Activated naive CD8-positive, alpha-beta T cell (primary cell): ENCODE data around the gene SLC66A2.
"Not testable (repeated sequence)": the region's sequence is repeated elsewhere in the genome, so short reads cannot be mapped to it uniquely, and the experiment has no call there.

ENCODE experiments used
- H3K27ac Mint-ChIP-seq: one replicate; pipeline ENCODE4 v1.8.0; 2021; ENCODE audit warnings: mixed read lengths
- H3K27me3 Mint-ChIP-seq: one replicate; pipeline ENCODE4 v1.8.0; 2021; ENCODE audit warnings: mixed read lengths
- H3K36me3 Mint-ChIP-seq: one replicate; pipeline ENCODE4 v1.8.0; 2021; ENCODE audit warnings: mixed read lengths
- H3K4me1 Mint-ChIP-seq: one replicate; pipeline ENCODE4 v1.8.0; 2021; ENCODE audit warnings: low read depth, mixed read lengths
- H3K4me3 Mint-ChIP-seq: one replicate; pipeline ENCODE4 v1.8.0; 2021; ENCODE audit warnings: mild to moderate bottlenecking, mixed read lengths
- H3K9me3 Mint-ChIP-seq: one replicate; pipeline ENCODE4 v1.8.0; 2021; ENCODE audit warnings: low read depth, mixed read lengths

SLC66A2 gene

DNA sequence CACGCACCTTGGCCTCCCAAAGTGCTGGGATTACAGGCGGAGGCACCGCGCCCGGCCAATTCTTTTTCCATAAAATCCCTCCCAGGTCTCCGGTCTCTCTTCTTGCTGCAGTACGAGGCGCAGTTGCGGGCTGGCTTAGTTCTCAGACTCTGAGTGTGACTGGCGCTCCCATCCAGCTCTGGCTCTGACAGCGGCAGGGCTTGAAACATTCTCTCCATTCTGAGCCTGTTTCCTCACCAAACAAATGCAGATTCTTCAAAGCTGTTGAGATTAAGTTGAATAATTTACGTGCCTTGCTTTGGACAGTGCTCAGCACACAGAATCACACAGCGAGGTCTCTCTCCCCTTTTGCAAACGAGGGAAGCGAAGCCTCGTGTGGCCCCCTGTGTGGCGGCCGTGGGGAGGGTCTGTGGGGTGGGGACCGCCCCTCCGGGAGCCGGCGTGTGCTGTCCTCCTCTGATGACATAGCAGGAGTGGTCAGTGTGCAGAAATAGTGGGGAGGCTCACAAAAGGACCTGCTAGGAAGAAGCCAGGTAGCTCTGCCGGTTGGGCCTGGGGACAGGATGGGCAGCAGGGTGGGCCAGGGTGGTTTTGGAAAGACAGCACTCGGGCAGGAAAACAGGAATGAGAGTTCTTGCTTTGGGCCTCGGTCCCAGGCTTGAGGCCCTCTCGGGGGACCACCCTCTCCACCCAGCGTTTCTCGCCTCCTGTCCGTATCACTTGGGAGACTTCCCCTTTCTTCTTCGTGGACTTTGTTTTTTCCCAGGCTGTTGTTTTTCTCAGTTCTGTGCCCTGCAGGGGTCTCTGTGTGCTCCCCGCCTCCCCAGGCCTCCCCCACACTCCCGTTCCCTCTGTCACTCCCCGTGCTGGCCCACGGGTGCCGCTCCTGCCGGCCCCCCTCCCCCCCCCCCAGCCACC is 78.7 kb downstream of the SLC66A2 start:
- no peaks in the 10 kb centered on the region for H3K4me1 Mint-ChIP-seq
- no peak overlapping the region for H3K4me3 Mint-ChIP-seq
- H3K36me3 Mint-ChIP-seq = no peaks in the 10 kb centered on the region
- H3K9me3 Mint-ChIP-seq = no peaks in the 10 kb centered on the region
- H3K27ac Mint-ChIP-seq = no peak overlapping the region
- H3K27me3 Mint-ChIP-seq = no peaks in the 10 kb centered on the region

DNA sequence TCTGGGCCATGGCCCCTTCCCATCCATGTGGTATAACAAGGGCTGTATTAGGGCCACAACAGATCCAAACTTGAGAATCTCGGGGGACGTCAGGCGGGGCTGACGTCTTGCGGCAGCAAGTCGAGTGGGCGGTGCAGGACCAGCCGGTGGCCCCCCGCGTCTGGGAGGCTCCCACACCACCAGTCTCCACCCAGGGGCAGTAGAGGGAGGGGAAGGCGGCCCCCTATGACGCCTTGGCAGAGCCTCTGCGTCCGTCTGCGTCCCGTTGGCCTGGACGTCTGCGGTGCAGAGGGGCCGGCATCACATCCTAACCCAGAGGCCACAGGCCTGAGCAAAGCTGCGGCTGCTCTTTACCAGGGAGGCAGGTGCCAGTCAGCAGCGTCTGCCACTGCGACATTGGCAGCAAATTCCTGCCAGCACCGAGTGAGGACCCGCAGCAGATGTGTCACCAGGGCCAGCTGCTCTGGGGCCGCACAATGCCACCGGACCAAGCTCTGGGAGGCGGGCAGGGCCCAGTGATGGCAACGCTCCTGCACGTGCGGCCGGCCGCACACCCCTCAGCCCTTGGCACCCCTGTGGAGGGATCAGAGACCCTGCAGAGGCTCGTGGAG is 79.9 kb downstream of the SLC66A2 start:
- Mint-ChIP-seq H3K4me1 (no peaks in the 10 kb centered on the region), H3K27me3 (no peaks in the 10 kb centered on the region), H3K9me3 (no peaks in the 10 kb centered on the region), H3K4me3 (no peak overlapping the region), H3K36me3 (no peaks in the 10 kb centered on the region), H3K27ac (no peak overlapping the region)

DNA sequence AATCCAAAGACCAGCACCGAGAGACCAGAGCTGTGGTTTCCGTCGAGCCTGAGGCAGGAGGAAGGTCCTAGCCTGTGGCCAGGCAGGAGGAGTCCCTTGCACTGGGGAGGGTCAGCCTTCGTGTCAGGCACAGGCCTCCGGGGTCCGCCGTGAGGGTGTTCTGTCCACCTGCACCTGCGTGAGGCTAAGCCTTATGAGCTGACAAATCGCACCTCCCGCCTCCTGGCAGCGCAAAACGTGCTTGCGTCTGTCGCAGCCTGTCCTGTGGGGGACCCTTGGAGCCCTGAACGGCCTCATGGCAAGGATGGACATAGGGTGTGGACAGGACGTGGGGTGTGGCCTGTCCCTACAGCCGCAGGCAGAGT is 80.4 kb downstream of the SLC66A2 start:
- Mint-ChIP-seq H3K9me3 (no peaks in the 10 kb centered on the region), H3K27ac (no peak overlapping the region), H3K4me3 (no peak overlapping the region), H3K36me3 (no peaks in the 10 kb centered on the region), H3K27me3 (no peaks in the 10 kb centered on the region), H3K4me1 (no peaks in the 10 kb centered on the region)

DNA sequence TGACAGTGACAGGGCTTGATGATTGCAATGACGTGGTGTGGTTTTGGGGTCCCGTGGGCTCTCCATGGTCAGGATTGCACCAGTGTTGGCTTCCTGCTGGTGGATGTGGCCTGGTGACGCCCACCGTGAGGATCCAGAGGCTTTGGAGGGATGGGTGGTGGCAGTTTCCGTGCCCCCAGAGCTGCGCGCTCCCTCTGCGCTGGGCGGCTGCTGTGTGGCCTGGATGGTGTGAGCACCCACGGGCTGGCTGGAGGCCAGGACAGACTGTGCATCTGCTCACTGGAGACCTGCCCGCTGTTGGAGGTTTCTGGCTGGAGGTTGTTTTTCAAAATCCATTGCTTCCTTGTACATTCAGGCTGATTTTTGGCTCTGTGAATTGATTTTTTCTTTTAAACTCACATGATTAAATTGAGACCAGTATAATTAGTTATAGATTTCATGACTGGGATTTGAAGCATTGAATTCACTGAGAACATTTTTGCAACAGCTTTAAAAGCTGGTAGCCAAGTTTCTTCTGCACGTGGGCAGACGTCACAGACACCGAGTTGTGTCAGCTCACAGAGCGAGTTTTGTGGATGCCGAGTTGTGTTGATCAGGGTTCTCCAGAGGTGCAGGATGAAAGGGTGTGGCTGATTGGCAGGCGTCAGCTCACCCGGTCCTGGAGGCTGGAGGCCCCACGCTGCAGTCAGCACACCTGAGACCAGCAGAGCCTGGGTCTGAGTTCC is 81.0 kb downstream of the SLC66A2 start:
- Mint-ChIP-seq H3K27ac (no peak overlapping the region), H3K27me3 (no peaks in the 10 kb centered on the region), H3K9me3 (no peaks in the 10 kb centered on the region), H3K4me1 (no peaks in the 10 kb centered on the region), H3K4me3 (no peak overlapping the region), H3K36me3 (no peaks in the 10 kb centered on the region)

DNA sequence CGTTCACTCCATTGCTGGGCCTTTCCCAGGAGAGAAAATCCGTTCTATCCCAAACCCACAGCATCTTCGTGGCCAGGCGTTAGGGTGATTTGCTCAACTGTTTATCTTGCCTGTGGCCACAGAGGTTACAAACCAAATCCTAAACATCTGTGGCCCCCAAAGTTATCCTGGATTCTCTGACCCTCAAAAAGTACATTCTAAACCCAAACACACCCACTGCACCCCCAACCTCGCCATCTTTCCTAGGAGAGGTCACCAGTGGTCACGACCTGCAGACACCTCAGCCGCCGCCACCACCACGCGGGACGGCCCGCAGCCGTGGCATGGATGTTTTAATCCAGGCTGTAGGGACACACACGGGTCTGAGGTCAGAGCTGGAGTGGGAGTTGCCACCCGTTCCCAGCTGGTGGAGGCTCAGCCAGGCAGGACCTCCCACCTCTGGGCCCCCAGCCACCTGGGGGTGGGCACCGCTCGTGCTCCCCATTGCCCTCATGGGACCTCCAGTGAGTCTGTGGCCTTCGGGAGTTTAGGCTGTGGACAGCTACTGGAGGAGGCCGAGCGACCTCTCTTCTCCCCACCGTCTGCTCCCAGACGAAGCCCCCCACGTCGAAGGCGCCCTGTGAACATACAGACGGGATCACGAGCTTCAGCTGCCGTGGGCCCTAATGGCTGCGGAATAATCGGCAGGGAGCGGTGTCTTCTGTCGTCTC is 81.7 kb downstream of the SLC66A2 start:
- Mint-ChIP-seq H3K27ac (no peak overlapping the region), H3K36me3 (no peaks in the 10 kb centered on the region), H3K27me3 (no peaks in the 10 kb centered on the region), H3K4me1 (no peaks in the 10 kb centered on the region), H3K4me3 (no peak overlapping the region), H3K9me3 (no peaks in the 10 kb centered on the region)

DNA sequence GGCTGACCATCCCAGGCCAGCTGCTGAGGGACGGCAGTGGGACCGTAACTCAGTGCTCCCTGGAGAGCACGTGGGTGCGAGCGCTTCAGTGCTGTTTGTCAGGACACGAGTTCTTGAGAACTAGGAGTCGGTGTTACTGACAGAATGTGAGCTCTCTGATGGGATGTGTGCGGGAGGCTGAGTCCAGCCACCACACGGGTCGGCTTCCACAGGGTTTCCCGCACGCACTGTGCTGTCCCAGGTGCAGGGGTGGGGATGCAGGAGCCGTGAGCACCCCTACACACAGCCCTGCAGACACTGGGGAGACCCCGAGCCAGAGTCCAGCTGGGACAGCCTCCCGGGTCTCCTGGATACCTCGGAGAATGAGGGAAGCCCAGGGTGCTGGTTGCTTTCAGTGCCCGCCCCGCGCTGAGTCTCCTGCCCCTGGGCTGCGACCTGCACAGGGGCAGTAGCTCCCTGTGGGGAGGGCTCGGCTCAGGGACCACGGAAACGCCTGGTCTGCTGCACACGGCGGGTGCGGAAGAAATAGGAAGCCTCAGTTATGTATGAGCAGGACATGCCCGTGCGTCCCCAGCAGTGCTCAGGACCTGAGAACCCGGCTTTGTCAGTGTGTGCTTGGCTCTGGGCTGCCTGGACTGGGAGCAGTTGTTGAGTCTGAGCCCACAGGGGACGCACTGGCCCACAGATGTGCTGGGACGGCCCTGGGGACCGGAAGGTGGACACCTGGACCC is 82.5 kb downstream of the SLC66A2 start:
- H3K27ac Mint-ChIP-seq = no peak overlapping the region

DNA sequence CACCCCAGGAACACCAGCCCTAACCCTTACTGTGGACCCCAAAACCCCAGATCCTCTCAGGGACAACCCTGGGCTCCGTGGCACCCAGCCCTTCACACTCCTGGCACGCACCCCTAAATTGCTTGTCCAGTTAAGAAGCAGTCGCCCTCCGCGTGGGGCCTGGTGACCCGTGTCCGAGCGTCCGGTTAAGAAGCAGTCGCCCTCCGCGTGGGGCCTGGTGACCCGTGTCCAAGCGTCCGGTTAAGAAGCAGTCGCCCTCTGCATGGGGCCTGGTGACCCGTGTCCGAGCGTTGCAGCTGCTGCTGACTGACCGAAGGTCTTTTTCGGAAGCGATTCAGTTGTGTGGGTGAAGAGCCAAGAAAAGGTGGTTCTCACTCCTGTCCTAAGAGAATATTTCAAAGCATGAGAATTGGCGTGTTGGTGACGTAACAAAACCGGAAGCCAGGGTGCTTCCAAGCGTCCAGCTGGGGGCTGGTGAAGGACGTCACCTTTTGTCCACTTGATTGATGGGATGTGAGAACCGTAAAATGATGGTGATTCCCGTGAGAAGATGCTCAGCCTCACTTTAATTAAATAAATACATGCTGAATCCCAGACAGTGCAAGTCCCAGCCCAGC is 83.2 kb downstream of the SLC66A2 start:
- H3K4me1 Mint-ChIP-seq = no peaks in the 10 kb centered on the region

More for the DNA sequence above, 82.5 kb downstream of the SLC66A2 start:
- no peaks in the 10 kb centered on the region for H3K36me3 Mint-ChIP-seq
- no peaks in the 10 kb centered on the region for H3K27me3 Mint-ChIP-seq
- no peaks in the 10 kb centered on the region for H3K9me3 Mint-ChIP-seq
- no peak overlapping the region for H3K4me3 Mint-ChIP-seq
- no peaks in the 10 kb centered on the region for H3K4me1 Mint-ChIP-seq

DNA sequence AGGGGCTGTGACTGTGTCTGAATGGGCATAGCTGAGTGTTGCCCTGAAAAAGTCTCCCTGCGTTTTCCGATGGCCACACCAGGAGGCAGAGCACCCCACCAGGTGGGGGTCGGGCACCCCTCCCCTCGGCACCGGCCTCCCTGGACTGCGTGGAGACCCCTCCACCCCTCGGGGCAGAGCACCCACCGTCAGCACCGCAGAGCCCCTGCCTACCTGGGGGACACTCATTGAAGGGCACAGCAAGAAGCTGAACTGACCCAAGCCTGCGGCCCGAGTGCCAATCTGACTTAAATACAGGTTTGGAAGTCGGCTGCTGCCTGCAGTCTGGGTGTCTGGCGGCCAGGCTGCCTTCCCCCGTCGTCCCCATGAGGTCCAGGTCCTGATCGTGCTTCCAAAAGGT is 83.8 kb downstream of the SLC66A2 start:
- Mint-ChIP-seq H3K4me3 (no peak overlapping the region), H3K4me1 (no peaks in the 10 kb centered on the region), H3K36me3 (no peaks in the 10 kb centered on the region), H3K27me3 (no peaks in the 10 kb centered on the region), H3K9me3 (no peaks in the 10 kb centered on the region), H3K27ac (no peak overlapping the region)

More for the DNA sequence above, 83.2 kb downstream of the SLC66A2 start:
- Mint-ChIP-seq H3K36me3 (no peaks in the 10 kb centered on the region), H3K9me3 (no peaks in the 10 kb centered on the region), H3K27ac (no peak overlapping the region), H3K4me3 (no peak overlapping the region), H3K27me3 (no peaks in the 10 kb centered on the region)

DNA sequence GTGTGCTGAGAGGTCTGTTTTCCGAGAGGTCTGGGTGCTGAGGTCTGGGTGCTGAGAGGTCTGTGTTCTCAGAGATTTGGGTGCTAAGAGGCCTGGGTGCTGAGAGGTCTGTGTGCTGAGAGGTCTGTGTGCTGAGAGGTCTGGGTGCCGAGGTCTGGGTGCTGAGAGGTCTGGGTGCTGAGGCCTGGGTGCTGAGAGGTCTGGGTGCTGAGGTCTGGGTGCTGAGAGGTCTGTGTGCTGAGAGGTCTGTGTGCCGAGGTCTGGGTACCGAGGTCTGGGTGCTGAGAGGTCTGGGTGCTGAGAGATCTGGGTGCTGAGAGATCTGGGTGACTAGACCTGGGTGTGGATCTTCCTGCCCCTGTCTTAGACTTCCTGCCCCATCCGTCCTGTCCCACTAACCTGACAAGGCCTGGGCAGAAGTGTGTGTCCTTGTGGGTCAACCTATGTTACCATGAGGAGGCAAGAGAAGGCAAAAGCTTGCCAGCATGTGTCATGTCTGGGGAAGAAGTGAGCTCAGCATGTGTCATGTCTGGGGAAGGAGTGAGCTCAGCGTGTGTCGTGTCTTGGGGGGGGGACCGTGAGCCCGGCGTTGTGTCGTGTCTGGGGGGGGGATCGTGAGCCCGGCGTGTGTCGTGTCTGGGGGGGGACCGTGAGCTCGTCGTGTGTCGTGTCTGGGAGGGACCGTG is 84.4 kb downstream of the SLC66A2 start:
- H3K27ac Mint-ChIP-seq = no peak overlapping the region
- no peak overlapping the region for H3K4me3 Mint-ChIP-seq
- no peaks in the 10 kb centered on the region for H3K27me3 Mint-ChIP-seq
- no peaks in the 10 kb centered on the region for H3K36me3 Mint-ChIP-seq
- no peaks in the 10 kb centered on the region for H3K4me1 Mint-ChIP-seq
- no peaks in the 10 kb centered on the region for H3K9me3 Mint-ChIP-seq

DNA sequence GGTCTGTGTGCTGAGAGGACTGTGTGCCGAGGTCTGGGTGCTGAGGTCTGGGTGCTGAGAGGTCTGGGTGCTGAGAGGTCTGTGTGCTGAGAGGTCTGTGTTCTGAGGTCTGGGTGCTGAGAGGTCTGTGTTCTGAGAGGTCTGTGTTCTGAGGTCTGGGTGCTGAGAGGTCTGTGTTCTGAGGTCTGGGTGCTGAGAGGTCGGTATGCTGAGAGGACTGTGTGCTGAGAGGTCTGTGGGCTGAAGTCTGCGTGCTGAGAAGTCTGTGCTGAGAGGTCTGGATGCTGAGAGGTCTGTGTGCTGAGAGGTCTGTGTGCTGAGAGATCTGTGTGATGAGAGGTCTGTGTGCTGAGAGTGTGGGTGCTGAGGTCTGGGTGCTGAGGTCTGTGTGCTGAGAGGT is 85.5 kb downstream of the SLC66A2 start:
- not testable (repeated sequence) for H3K36me3 Mint-ChIP-seq, H3K9me3 Mint-ChIP-seq, H3K27me3 Mint-ChIP-seq, H3K4me1 Mint-ChIP-seq, H3K27ac Mint-ChIP-seq, H3K4me3 Mint-ChIP-seq

DNA sequence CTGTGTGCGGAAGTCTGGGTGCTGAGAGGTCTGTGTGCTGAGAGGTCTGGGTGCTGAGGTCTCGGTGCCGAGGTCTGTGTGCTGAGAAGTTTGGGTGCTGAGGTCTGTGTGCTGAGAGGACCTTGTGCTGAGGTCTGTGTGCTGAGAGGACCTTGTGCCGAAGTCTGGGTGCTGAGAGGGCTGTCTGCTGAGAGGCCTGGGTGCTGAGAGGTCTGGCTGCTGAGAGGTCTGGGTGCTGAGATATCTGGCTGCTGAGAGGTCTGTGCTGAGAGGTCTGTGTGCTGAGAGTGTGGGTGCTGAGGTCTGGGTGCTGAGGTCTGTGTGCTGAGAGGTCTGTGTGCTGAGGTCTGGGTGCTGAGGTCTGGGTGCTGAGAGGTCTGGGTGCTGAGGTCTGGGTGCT is 86.5 kb downstream of the SLC66A2 start:
- not testable (repeated sequence) for H3K9me3 Mint-ChIP-seq, H3K4me3 Mint-ChIP-seq, H3K27ac Mint-ChIP-seq

DNA sequence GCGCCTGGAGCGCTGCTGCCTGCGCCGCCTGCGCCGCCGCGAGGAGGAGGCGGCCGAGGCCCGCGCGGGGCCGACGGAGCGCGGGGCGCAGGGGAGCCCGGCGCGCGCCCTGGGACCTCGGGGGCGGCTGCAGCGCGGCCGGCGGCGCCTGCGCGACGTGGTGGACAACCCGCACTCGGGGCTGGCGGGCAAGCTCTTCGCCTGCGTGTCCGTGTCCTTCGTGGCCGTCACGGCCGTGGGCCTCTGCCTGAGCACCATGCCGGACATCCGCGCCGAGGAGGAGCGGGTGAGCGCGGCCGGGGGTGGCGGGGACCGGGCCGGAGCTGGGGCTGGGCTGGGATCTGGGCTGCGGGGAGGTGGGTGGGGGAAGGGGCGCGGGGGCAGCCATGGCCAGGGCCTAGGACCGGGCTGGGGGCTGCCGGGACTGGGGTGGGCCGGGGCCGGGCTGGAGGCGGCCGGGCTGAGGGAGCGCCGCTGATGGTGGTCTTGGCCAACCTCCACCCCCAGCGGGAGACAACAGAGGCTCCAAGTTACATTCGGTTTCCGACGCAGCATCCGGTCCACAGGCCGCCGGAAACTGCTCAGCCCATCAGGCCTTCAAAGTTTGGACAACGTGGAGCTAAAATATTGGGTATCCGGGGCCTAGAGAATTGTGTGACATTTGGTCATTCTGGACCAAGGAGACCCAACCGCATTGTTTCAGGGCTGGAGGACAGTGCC is 87.3 kb downstream of the SLC66A2 start:
- H3K27ac Mint-ChIP-seq = no peak overlapping the region
- H3K9me3 Mint-ChIP-seq = peaks cover 4% of the 10 kb centered on the region
- H3K36me3 Mint-ChIP-seq = no peaks in the 10 kb centered on the region
- no peaks in the 10 kb centered on the region for H3K27me3 Mint-ChIP-seq
- H3K4me3 Mint-ChIP-seq = no peak overlapping the region
- H3K4me1 Mint-ChIP-seq = no peaks in the 10 kb centered on the region

More for the DNA sequence above, 86.5 kb downstream of the SLC66A2 start:
- not testable (repeated sequence) for H3K4me1 Mint-ChIP-seq, H3K36me3 Mint-ChIP-seq, H3K27me3 Mint-ChIP-seq
